Gastrocnemius medialis (tissue), 4 donors: Measurements from ENCODE around the gene C5orf46. TPM values are rescaled to one million over a fixed set of nuclear protein-coding genes. Genes with fewer than 3 reads are reported as not detected.

Experiments
- ATAC-seq, 2 donors: fragments of 150-250 bp; one replicate each; pipeline ENCODE4 v1.9.1; 2016
- DNase-seq, 2 donors: peaks; one replicate each; pipeline ENCODE4 v3.0.0-alpha.2; 2019
- H3K27ac ChIP-seq, 4 donors: fragments of 200-600 bp; sonication (generic); 1 replicate in 1 of 4; 2 replicates in 3 of 4; pipeline ENCODE4 v1.5.1; 2016 to 2018; ENCODE audit warnings: mild to moderate bottlenecking in 2 of 4, moderate library complexity in 1 of 4
- H3K27me3 ChIP-seq, 3 donors: fragments of 200-600 bp; sonication (generic) in 2 of 3; 1 replicate in 1 of 3; 2 replicates in 2 of 3; pipeline versions ENCODE4 v1.5.1 to v1.6.0; 2016 to 2019; ENCODE audit warnings: mild to moderate bottlenecking in 1 of 3, moderate library complexity in 1 of 3
- H3K36me3 ChIP-seq, 2 donors: fragments of 200-600 bp; sonication (generic) in 1 of 2; one replicate each; pipeline ENCODE4 v1.5.1; 2017 to 2018
- H3K4me1 ChIP-seq, 2 donors: fragments of 200-600 bp; sonication (generic) in 1 of 2; one replicate each; pipeline ENCODE4 v1.5.1; 2016 to 2017; ENCODE audit warnings: mild to moderate bottlenecking in 2 of 2
- H3K4me3 ChIP-seq, 4 donors: fragments of 200-600 bp; sonication (generic) in 3 of 4; 1 replicate in 1 of 4; 2 replicates in 3 of 4; pipeline ENCODE4 v1.5.1; 2016 to 2019; ENCODE audit warnings: mild to moderate bottlenecking in 2 of 4
- H3K9me3 ChIP-seq, 3 donors: fragments of 200-600 bp; sonication (generic) in 2 of 3; 1 replicate in 1 of 3; 2 replicates in 2 of 3; pipeline ENCODE4 v1.5.1; 2016 to 2019
- CTCF ChIP-seq, 5 experiments: fragments of 450-650 bp in 3 of 5; fragments of 200-600 bp in 2 of 5; sonication (generic) in 2 of 5; IDR thresholded peaks in 4 of 5; conservative IDR thresholded peaks in 1 of 5; 1 replicate in 4 of 5; 2 replicates in 1 of 5; pipeline ENCODE4 v1.5.1; 2016 to 2019; ENCODE audit warnings: antibody characterized with exemption in 5 of 5, mild to moderate bottlenecking in 3 of 5, moderate library complexity in 3 of 5
- POLR2A ChIP-seq, 2 donors: fragments of 450-650 bp; IDR thresholded peaks; one replicate each; pipeline ENCODE4 v1.6.1; 2017; ENCODE audit warnings: antibody characterized with exemption in 2 of 2, mild to moderate bottlenecking in 2 of 2, moderate library complexity in 2 of 2
- in situ Hi-C, 4 donors: fragments of 200-750 bp; cut with MboI; loops; one replicate each; pipeline versions ENCODE4 v1.15.0 to v1.8.0; 2017; ENCODE audit warnings: low sequenced_read_pairs in 4 of 4
- intact Hi-C: fragments of 100-400 bp; cut with DNase I; formaldehyde crosslinking; loops from one replicate; pipeline ENCODE4 v1.15.1; 2023; ENCODE audit warnings: low total_unique reads
- total RNA-seq, 4 donors: library from RNA; depleted of rRNA; stranded (reverse); fragments of >200 nt; gene quantifications; one replicate each; pipeline versions ENCODE4 v1.1.0 to v1.2.3, GENCODE V29; 2016

The C5orf46 gene
- total RNA-seq, 4 donors from 2014 or later = not detected

- TF ChIP-seq POLR2A (IDR thresholded peaks at IDR 0.05) = no peak
- TF ChIP-seq CTCF (IDR thresholded peaks at IDR 0.05 in 4 of 5, conservative IDR thresholded peaks at IDR 0.05 in 1 of 5) = no peak
- Histone ChIP-seq H3K4me1 (no peaks in the 10 kb centered on the region), H3K4me3 (no peak overlapping the region), H3K9me3 (no peaks in the 10 kb centered on the region), H3K36me3 (no peaks in the 10 kb centered on the region), H3K27me3 (no peaks in the 10 kb centered on the region), H3K27ac (no peak overlapping the region)
- intact Hi-C loops = no loop called here
- ATAC-seq = no peak
- in situ Hi-C loops = no loop called here
- no peak for DNase-seq
Measured at GRCh38 chr5:147901599-147902039, 4.7 kb downstream of the C5orf46 start.

GRCh38 chr5:147898875-147899401 lies 7.4 kb downstream of the C5orf46 start:
- no peak overlapping the region for H3K27ac ChIP-seq
- no peaks in the 10 kb centered on the region for H3K9me3 ChIP-seq
- in situ Hi-C loops = no loop called here
- H3K36me3 ChIP-seq = no peaks in the 10 kb centered on the region
- H3K27me3 ChIP-seq = no peaks in the 10 kb centered on the region
- intact Hi-C loops = no loop called here
- TF ChIP-seq POLR2A (IDR thresholded peaks at IDR 0.05) = no peak
- TF ChIP-seq CTCF (IDR thresholded peaks at IDR 0.05 in 4 of 5, conservative IDR thresholded peaks at IDR 0.05 in 1 of 5) = no peak
- DNase-seq (no peak), ATAC-seq (no peak)
- no peak overlapping the region for H3K4me3 ChIP-seq
- no peaks in the 10 kb centered on the region for H3K4me1 ChIP-seq

- TF ChIP-seq CTCF (IDR thresholded peaks at IDR 0.05 in 4 of 5, conservative IDR thresholded peaks at IDR 0.05 in 1 of 5) (no peak), POLR2A (IDR thresholded peaks at IDR 0.05) (no peak)
- no peak for ATAC-seq
- intact Hi-C loops = no loop called here
- Histone ChIP-seq H3K36me3 (no peaks in the 10 kb centered on the region), H3K4me1 (no peaks in the 10 kb centered on the region), H3K27ac (no peak overlapping the region), H3K27me3 (no peaks in the 10 kb centered on the region), H3K9me3 (no peaks in the 10 kb centered on the region), H3K4me3 (no peak overlapping the region)
- DNase-seq = no peak
- in situ Hi-C loops = no loop called here
Measured at GRCh38 chr5:147895864-147896263, 10.5 kb downstream of the C5orf46 start.

GRCh38 chr5:147893820-147894219 lies 12.5 kb downstream of the C5orf46 start:
- no peaks in the 10 kb centered on the region for H3K27me3 ChIP-seq
- H3K36me3 ChIP-seq = no peaks in the 10 kb centered on the region
- TF ChIP-seq CTCF (IDR thresholded peaks at IDR 0.05 in 4 of 5, conservative IDR thresholded peaks at IDR 0.05 in 1 of 5) (no peak), POLR2A (IDR thresholded peaks at IDR 0.05) (no peak)
- no peak overlapping the region for H3K27ac ChIP-seq
- H3K4me3 ChIP-seq = no peak overlapping the region
- intact Hi-C loops = no loop called here
- DNase-seq (no peak), ATAC-seq (no peak)
- H3K4me1 ChIP-seq = no peaks in the 10 kb centered on the region
- H3K9me3 ChIP-seq = no peaks in the 10 kb centered on the region
- in situ Hi-C loops = no loop called here

- in situ Hi-C loops (no loop called here), intact Hi-C loops (no loop called here)
- Histone ChIP-seq H3K27me3 (no peaks in the 10 kb centered on the region), H3K9me3 (no peaks in the 10 kb centered on the region), H3K36me3 (no peaks in the 10 kb centered on the region), H3K27ac (no peak overlapping the region), H3K4me3 (no peak overlapping the region), H3K4me1 (no peaks in the 10 kb centered on the region)
- ATAC-seq (no peak), DNase-seq (no peak)
- TF ChIP-seq CTCF (IDR thresholded peaks at IDR 0.05 in 4 of 5, conservative IDR thresholded peaks at IDR 0.05 in 1 of 5) = no peak
- no peak for TF ChIP-seq POLR2A (IDR thresholded peaks at IDR 0.05)
Measured at GRCh38 chr5:147892696-147893296, 13.5 kb downstream of the C5orf46 start.
